Fibroblast of skin of left quadriceps (primary cell): Measurements from ENCODE around the gene MYOZ3.
A peak's percentile ranks its signal among the peaks of the same experiment; 100 is the strongest.

ENCODE experiments used
- DNase-seq, 2 experiments: peaks; one replicate each; pipeline ENCODE4 v3.0.0-alpha.2; 2013; ENCODE audit warnings: low read depth in 2 of 2

MYOZ3 gene

GRCh38 chr5:150661086-150661485, at the start of gene MYOZ3:
MYOZ3 (plus strand) TSS chr5:150661251; CDS start chr5:150662942, 1,691 bp downstream.
- no peak for DNase-seq

- no peak for DNase-seq
These were observed 48.6 kb upstream of the MYOZ3 start for GRCh38 chr5:150612405-150612804.

GRCh38 chr5:150612905-150613670, 48.0 kb upstream of the MYOZ3 start:
- no peak for DNase-seq

- no peak for DNase-seq
These were observed 46.9 kb upstream of the MYOZ3 start for GRCh38 chr5:150613991-150614660.

- DNase-seq = no peak
These were observed 46.4 kb upstream of the MYOZ3 start for GRCh38 chr5:150614661-150615060.

- no peak for DNase-seq
These were observed 45.8 kb upstream of the MYOZ3 start for GRCh38 chr5:150615141-150615699.

- DNase-seq = no peak
These were observed 45.0 kb upstream of the MYOZ3 start for GRCh38 chr5:150616024-150616470.

GRCh38 chr5:150616506-150616905, 44.5 kb upstream of the MYOZ3 start:
- no peak for DNase-seq

GRCh38 chr5:150618163-150618562, 42.9 kb upstream of the MYOZ3 start:
- no peak for DNase-seq

GRCh38 chr5:150618588-150619281, 42.3 kb upstream of the MYOZ3 start:
- DNase-seq = no peak

- peak in 1 of 2 experiments; percentile 30 for DNase-seq
These were observed 41.5 kb upstream of the MYOZ3 start for GRCh38 chr5:150619359-150620230.

- no peak for DNase-seq
These were observed 39.8 kb upstream of the MYOZ3 start for GRCh38 chr5:150621301-150621700.

GRCh38 chr5:150622157-150622556, 38.9 kb upstream of the MYOZ3 start:
- DNase-seq = no peak

- no peak for DNase-seq
These were observed 37.7 kb upstream of the MYOZ3 start for GRCh38 chr5:150623152-150623877.

GRCh38 chr5:150623878-150624216, 37.2 kb upstream of the MYOZ3 start:
- no peak for DNase-seq

GRCh38 chr5:150624334-150625163, 36.5 kb upstream of the MYOZ3 start:
- no peak for DNase-seq

- DNase-seq = no peak
These were observed 35.9 kb upstream of the MYOZ3 start for GRCh38 chr5:150625164-150625535.

- DNase-seq = no peak
These were observed 35.0 kb upstream of the MYOZ3 start for GRCh38 chr5:150625831-150626746.

GRCh38 chr5:150626853-150627276, 34.2 kb upstream of the MYOZ3 start:
- no peak for DNase-seq
